RKO (cell line): ENCODE results near the gene CDRT4.
"Not testable (repeated sequence)": the region's sequence is repeated elsewhere in the genome, so short reads cannot be mapped to it uniquely, and the experiment has no call there.

Source experiments
- DNase-seq: peaks from one replicate; pipeline ENCODE4 v3.0.0-alpha.2; 2016; ENCODE audit warnings: low spot score

Gene CDRT4

GRCh38 chr17:15467592-15467991 is at the start of gene CDRT4:
Gene CDRT4 (minus strand): TSS chr17:15467621. CDS start chr17:15440238, 27,383 bp downstream.
- no peak for DNase-seq

GRCh38 chr17:15516150-15516549 is 48.7 kb upstream of the CDRT4 start:
- DNase-seq = peak; percentile 71

- DNase-seq = no peak
These were observed 47.0 kb upstream of the CDRT4 start for GRCh38 chr17:15514469-15514868.

- DNase-seq = no peak
These were observed 46.5 kb upstream of the CDRT4 start for GRCh38 chr17:15513856-15514459.

- DNase-seq = no peak
These were observed 45.8 kb upstream of the CDRT4 start for GRCh38 chr17:15513058-15513791.

GRCh38 chr17:15512071-15512709 is 44.8 kb upstream of the CDRT4 start:
- no peak for DNase-seq

GRCh38 chr17:15511142-15511541 is 43.7 kb upstream of the CDRT4 start:
- DNase-seq = no peak

- DNase-seq = peak; percentile 46
These were observed 42.9 kb upstream of the CDRT4 start for GRCh38 chr17:15510361-15510760.

- no peak for DNase-seq
These were observed 41.7 kb upstream of the CDRT4 start for GRCh38 chr17:15509095-15509494.

GRCh38 chr17:15508466-15508865 is 41.0 kb upstream of the CDRT4 start:
- DNase-seq = no peak

- DNase-seq = no peak
These were observed 40.5 kb upstream of the CDRT4 start for GRCh38 chr17:15507896-15508295.

- no peak for DNase-seq
These were observed 39.6 kb upstream of the CDRT4 start for GRCh38 chr17:15507001-15507400.

GRCh38 chr17:15505708-15506107 is 38.3 kb upstream of the CDRT4 start:
- DNase-seq = not testable (repeated sequence)

GRCh38 chr17:15503731-15504130 is 36.3 kb upstream of the CDRT4 start:
- DNase-seq = no peak

GRCh38 chr17:15502369-15503112 is 35.1 kb upstream of the CDRT4 start:
- no peak for DNase-seq

GRCh38 chr17:15501793-15502192 is 34.4 kb upstream of the CDRT4 start:
- no peak for DNase-seq

- peak; percentile 37 for DNase-seq
These were observed 33.9 kb upstream of the CDRT4 start for GRCh38 chr17:15501282-15501681.

- peak; percentile 15 for DNase-seq
These were observed 30.7 kb upstream of the CDRT4 start for GRCh38 chr17:15498107-15498506.

GRCh38 chr17:15496735-15497670 is 29.6 kb upstream of the CDRT4 start:
- no peak for DNase-seq

GRCh38 chr17:15494821-15495220 is 27.4 kb upstream of the CDRT4 start:
- DNase-seq = no peak

- DNase-seq = no peak
These were observed 26.2 kb upstream of the CDRT4 start for GRCh38 chr17:15493693-15494035.
